ENCODE data around the gene F10. TPM values are rescaled to one million over a fixed set of nuclear protein-coding genes. Genes with fewer than 3 reads are reported as not detected.
"Not testable (repeated sequence)": the region's sequence is repeated elsewhere in the genome, so short reads cannot be mapped to it uniquely, and the experiment has no call there.

Gene F10
- total RNA-seq, 2 experiments from 2014 or later = not detected

DNA sequence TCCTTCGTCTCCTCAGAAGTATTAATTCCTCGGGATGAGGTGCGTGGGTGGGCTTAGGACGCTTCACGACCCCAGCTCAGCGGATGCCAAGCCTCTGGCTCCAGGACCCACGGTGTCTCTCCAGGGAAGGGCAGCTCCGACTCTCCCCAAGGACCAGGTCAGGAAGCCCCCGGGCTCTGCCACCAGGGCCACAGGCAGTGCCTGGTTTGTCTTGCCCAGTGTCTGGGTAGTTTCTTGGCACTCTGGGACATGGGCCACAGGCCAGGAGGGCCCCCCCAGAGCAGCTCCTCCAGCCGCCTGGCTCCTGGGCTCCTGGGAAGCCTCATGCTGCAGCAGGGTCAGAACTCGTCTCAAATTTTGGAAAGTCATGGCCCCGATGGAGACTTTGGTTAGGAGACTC lies 38.4 kb downstream of the F10 start:
- Mint-ChIP-seq H3K27me3 (peaks cover 8% of the 10 kb centered on the region), H3K4me1 (peaks cover 32% of the 10 kb centered on the region), H3K27ac (peak overlapping the region; percentile 84), H3K36me3 (no peaks in the 10 kb centered on the region), H3K4me3 (peak overlapping the region; percentile 50), H3K9me3 (ENCODE audit: low read depth) (no peaks in the 10 kb centered on the region)
- ATAC-seq (peak; percentile 27), DNase-seq (no peak)
- CTCF ChIA-PET = no interaction called here

DNA sequence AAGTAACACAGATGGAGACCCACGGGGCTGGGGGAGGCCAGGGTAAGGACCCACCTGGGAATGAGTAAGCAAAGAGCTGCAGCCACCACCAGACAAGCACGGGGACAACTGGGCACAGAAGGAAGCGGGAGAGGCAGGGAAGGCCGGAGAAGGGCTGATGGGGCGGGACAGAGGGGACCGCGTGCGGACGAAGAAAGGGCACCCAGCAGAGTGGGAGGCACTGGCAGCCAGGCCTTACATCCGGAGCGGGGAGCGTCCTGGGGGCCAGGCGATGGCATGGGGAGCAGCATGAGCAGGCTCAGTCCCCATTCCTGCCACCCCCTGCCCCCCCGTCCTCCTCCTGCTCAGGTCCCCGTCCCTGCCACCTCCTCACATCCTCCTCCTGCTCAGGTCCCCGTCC lies 38.8 kb downstream of the F10 start:
- H3K36me3 Mint-ChIP-seq = no peaks in the 10 kb centered on the region
- CTCF ChIA-PET = no interaction called here
- H3K27ac Mint-ChIP-seq = peak overlapping the region; percentile 84
- H3K9me3 Mint-ChIP-seq (ENCODE audit: low read depth) = no peaks in the 10 kb centered on the region
- DNase-seq (no peak), ATAC-seq (peak; percentile 52)
- peaks cover 36% of the 10 kb centered on the region for H3K4me1 Mint-ChIP-seq
- peak overlapping the region; percentile 50 for H3K4me3 Mint-ChIP-seq
- peaks cover 5% of the 10 kb centered on the region for H3K27me3 Mint-ChIP-seq

DNA sequence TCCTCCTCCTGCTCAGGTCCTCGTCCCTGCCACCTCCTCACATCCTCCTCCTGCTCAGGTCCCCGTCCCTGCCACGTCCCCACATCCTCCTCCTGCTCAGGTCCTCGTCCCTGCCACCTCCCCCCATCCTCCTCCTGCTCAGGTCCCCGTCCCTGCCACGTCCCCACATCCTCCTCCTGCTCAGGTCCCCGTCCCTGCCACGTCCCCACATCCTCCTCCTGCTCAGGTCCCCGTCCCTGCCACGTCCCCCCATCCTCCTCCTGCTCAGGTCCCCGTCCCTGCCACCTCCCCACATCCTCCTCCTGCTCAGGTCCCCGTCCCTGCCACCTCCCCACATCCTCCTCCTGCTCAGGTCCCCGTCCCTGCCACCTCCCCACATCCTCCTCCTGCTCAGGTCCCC lies 39.4 kb downstream of the F10 start:
- ATAC-seq; CTCF ChIA-PET; H3K36me3 Mint-ChIP-seq; H3K4me3 Mint-ChIP-seq; H3K27me3 Mint-ChIP-seq; DNase-seq; H3K9me3 Mint-ChIP-seq (ENCODE audit: low read depth); H3K27ac Mint-ChIP-seq: not testable (repeated sequence)
- peaks cover 38% of the 10 kb centered on the region for H3K4me1 Mint-ChIP-seq

DNA sequence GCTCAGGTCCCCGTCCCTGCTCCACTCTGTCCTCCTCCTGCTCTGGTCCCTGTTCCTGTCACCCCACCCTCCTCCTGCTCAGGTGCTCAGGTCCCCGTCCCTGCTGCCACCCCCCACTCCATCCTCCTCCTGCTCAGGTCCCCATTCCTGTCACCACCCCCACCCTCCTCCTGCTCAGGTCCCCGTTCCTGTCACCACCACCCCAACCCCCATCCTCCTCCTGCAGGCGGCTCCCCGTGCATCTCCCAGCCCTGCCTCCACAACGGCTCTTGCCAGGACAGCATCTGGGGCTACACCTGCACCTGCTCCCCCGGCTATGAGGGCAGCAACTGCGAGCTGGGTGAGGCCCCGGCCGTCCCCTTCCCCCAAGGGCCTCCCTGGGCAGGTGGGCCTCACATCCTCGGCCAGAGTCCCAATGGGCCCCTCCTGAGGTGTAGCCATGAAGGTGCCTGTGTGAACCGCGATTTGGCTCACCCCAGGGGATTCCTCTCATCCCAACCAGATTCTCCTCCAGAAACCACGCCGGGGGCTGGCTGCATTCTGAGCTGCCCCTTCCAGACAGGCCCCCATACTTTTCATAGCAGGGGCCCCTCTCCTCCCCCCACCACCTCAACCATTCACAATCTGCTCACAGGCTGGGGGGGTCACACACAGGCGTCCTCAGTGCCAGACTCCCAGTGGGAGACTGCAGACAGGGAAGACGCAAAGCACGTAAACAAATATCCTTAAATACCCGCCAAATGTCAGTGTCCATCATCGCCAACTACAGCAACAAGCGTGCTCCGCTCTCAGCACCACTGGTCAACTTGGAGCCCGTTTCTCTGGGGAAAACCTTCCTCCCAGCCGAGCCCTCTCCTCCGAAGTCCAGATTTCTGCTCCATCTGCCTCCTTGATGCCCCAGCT lies 40.4 kb downstream of the F10 start:
- Mint-ChIP-seq H3K36me3 (no peaks in the 10 kb centered on the region), H3K4me3 (no peak overlapping the region), H3K9me3 (ENCODE audit: low read depth) (no peaks in the 10 kb centered on the region), H3K27ac (peak overlapping the region; percentile 46), H3K4me1 (peaks cover 38% of the 10 kb centered on the region), H3K27me3 (peaks cover 3% of the 10 kb centered on the region)
- ATAC-seq = peak; percentile 63
- CTCF ChIA-PET = no interaction called here
- DNase-seq = no peak

DNA sequence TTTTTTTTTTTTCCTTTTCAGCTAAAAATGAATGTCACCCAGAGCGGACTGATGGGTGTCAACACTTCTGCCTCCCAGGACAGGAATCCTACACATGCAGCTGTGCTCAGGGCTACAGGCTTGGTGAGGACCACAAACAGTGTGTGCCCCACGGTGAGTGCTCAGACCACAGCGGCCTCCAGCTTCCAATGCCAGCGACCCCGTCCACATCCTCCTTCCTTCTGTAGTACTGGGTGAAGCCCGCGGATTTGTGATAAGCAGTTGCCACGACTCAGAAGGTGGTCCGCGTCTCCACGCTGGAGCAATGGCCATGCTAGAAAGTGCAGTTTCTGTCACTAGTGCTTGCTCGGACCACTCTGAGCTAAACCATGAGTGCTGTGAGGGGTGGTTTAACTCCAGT lies 41.9 kb downstream of the F10 start:
- DNase-seq (no peak), ATAC-seq (no peak)
- H3K27ac Mint-ChIP-seq = no peak overlapping the region
- H3K36me3 Mint-ChIP-seq = peaks cover 8% of the 10 kb centered on the region
- H3K4me3 Mint-ChIP-seq = no peak overlapping the region
- H3K4me1 Mint-ChIP-seq = peaks cover 38% of the 10 kb centered on the region
- H3K9me3 Mint-ChIP-seq (ENCODE audit: low read depth) = no peaks in the 10 kb centered on the region
- CTCF ChIA-PET = interaction anchor here (0.6 to 1.4 kb wide), 2 partner anchors 10 to 323 kb away, joined by 3 read pairs; no protein-coding TSS in a partner anchor
- peaks cover 3% of the 10 kb centered on the region for H3K27me3 Mint-ChIP-seq

DNA sequence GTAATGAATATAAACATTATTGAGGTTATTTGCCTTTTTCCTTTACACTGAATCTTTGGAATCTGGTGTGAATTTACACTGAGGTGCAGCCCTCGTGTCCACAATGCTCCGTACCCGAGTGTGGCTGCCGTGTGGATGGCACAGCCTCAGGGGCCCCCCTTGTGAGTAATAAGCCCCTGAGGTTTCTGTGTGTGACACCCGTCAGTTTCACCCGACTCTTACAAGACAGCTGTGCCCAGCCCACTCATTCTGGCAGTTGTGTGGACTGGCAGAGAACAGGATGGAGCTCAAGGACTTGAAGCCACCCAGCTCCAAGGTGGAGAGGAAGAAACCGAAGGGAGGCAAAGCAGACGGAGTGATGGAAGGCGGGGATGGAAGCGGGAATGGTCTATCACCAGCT lies 43.7 kb downstream of the F10 start:
- Mint-ChIP-seq H3K27ac (no peak overlapping the region), H3K4me3 (no peak overlapping the region), H3K4me1 (peaks cover 29% of the 10 kb centered on the region), H3K9me3 (ENCODE audit: low read depth) (no peaks in the 10 kb centered on the region), H3K27me3 (no peaks in the 10 kb centered on the region), H3K36me3 (peaks cover 12% of the 10 kb centered on the region)
- CTCF ChIA-PET = no interaction called here
- DNase-seq (no peak), ATAC-seq (no peak)

DNA sequence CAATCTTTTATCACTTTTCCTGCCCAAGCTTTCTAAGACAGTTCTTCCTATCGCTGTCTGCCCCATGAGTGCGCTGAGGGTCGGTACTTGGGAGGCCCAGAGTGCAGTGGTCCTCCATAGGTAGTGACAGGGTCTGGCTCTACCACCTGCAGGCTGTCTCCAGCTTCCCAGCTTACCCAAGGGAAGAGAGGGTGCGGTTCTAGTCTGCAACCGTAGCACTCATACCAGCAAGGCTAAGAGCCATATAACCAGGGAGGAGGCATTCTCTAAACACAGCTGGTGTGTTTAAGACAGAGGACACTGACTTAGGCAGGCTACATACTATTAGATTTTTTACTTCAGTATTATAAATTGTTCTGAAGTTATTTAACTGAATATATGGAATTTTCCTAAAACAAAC lies 44.1 kb downstream of the F10 start:
- Mint-ChIP-seq H3K27me3 (no peaks in the 10 kb centered on the region), H3K36me3 (peaks cover 14% of the 10 kb centered on the region), H3K4me1 (peaks cover 25% of the 10 kb centered on the region), H3K4me3 (no peak overlapping the region), H3K27ac (no peak overlapping the region), H3K9me3 (ENCODE audit: low read depth) (no peaks in the 10 kb centered on the region)
- no peak for DNase-seq
- CTCF ChIA-PET = no interaction called here
- ATAC-seq = no peak

DNA sequence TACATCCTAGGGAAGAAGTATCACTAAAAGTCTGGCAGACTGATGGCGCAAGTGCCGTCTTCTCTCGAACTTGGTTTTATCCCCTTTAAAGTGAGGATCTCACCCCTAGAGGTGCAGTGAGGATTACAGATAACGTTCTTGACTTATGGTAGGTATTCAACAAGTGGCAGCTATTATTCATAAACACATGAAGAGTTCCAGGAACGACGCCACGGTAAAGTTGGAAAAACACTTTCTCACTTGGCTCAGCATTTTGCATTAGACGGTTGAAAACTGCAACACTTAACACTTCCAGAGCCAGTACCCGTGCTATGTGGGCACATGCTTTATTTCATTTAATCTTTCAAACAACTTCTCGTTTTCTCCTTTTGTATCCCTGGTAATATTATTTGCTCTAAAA lies 44.6 kb downstream of the F10 start:
- DNase-seq = no peak
- Mint-ChIP-seq H3K27me3 (no peaks in the 10 kb centered on the region), H3K36me3 (peaks cover 14% of the 10 kb centered on the region), H3K9me3 (ENCODE audit: low read depth) (no peaks in the 10 kb centered on the region), H3K4me3 (no peak overlapping the region), H3K4me1 (peaks cover 25% of the 10 kb centered on the region), H3K27ac (no peak overlapping the region)
- CTCF ChIA-PET = no interaction called here
- ATAC-seq = no peak

DNA sequence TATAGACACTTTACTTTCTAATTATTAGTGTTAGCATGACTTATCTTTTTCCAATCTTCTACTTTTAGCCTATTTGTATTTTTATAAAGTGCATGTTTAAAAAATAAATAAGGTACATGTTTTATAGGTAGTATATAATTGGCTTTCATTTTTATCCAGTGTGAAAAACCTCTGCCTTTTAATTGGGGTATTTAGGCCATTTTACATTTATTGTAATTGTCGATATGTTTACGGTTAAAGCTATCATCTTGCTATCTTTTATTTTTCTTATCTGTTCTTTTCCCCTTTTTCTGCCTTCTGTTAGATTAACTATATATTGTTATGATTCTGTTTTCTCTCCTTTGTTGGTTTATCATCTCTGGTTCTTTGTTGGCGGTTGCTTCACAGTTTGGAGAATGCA lies 45.0 kb downstream of the F10 start:
- H3K27me3 Mint-ChIP-seq = no peaks in the 10 kb centered on the region
- CTCF ChIA-PET = no interaction called here
- peaks cover 14% of the 10 kb centered on the region for H3K36me3 Mint-ChIP-seq
- peaks cover 25% of the 10 kb centered on the region for H3K4me1 Mint-ChIP-seq
- DNase-seq (no peak), ATAC-seq (no peak)
- no peaks in the 10 kb centered on the region for H3K9me3 Mint-ChIP-seq (ENCODE audit: low read depth)
- no peak overlapping the region for H3K27ac Mint-ChIP-seq
- no peak overlapping the region for H3K4me3 Mint-ChIP-seq

DNA sequence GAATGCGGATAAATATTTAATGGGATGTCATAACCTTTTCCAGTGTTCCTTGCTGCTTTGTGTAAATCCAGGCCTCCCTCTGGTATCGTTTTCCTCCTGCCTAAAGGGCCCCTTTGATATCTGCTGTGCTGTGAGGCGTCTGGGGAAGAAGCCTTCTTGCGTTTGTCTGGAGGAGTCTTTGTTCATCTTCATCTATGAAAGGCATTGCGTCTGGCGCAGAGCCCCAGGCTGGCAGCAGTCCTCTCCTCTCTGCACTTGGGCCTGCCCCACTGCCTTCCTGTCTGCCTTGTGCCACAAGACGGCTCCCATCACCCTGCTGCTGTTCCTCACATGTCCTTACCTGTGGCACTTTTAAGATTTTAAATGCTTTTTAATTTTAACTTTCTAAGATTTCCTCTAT lies 45.6 kb downstream of the F10 start:
- Mint-ChIP-seq H3K27me3 (no peaks in the 10 kb centered on the region), H3K9me3 (ENCODE audit: low read depth) (no peaks in the 10 kb centered on the region), H3K4me3 (no peak overlapping the region), H3K36me3 (peaks cover 14% of the 10 kb centered on the region), H3K27ac (no peak overlapping the region), H3K4me1 (peaks cover 19% of the 10 kb centered on the region)
- CTCF ChIA-PET = no interaction called here
- ATAC-seq = no peak
- DNase-seq = no peak

DNA sequence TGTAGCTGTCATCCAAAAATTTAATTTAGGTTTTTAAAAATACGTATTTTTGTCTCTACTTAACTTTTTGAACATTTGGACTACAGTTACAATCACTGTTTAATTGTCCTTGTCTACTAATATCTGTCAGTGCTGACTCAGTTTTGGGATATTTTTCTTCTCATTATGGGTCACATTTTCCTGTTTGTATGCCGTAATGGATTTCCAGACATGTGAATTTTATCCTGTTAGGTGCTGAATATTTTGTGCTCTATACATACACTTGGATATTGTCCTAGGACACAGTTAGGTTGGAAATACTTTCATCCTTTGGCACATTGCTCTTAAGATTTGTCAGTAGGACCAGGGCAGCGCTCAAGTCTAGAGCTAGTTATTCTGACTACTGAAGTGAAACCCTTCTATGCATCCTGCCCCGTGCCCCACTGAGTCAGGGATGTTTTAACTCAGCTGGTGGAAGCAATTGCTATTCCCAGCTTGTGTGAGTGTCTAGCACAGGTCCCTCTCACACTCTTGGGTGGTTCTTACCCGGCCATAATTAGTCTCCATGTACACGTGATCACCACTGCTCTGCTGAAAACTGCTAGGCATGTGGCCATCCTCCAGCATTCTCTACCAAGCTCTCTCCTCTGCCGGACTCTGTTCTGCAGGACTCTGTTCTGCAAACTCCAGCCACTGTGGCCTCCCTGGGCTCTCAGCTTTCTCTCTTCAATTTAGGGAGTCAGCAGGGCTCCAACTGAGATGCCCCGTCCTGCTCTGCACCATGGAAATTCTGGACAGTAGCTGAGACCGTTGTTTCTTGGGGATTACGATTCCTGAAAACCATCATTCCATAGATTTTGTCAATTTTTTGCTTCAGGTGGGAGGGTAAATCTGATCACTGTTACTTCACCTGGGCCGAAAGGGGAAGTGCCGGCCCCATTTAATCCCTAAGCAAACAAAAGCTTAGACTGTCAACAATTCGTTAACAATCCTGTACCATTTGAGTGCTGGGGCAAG lies 47.0 kb downstream of the F10 start:
- Mint-ChIP-seq H3K36me3 (peaks cover 16% of the 10 kb centered on the region), H3K27ac (no peak overlapping the region), H3K27me3 (no peaks in the 10 kb centered on the region), H3K4me3 (no peak overlapping the region), H3K4me1 (peaks cover 12% of the 10 kb centered on the region), H3K9me3 (ENCODE audit: low read depth) (no peaks in the 10 kb centered on the region)
- DNase-seq (no peak), ATAC-seq (no peak)
- CTCF ChIA-PET = no interaction called here

DNA sequence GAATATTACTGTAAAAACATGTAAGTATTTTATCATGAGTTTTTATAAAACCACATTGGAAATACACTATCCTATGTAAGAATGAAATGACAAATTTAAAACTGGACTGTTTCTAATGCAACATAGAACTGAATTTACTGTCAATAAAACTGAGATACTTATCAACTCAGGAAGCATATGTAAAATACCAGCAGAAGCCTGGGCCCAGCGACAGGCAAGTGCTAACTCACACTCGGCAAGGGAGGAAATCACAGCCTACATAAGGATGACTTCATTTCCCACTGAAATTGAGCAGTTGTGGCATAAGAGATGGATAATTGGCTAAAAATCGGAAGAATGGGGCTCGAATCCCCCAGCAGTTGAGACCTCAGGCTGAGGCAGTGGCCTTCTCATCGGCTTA lies 47.9 kb downstream of the F10 start:
- Mint-ChIP-seq H3K9me3 (ENCODE audit: low read depth) (no peaks in the 10 kb centered on the region), H3K36me3 (peaks cover 23% of the 10 kb centered on the region), H3K27me3 (no peaks in the 10 kb centered on the region), H3K4me1 (peaks cover 14% of the 10 kb centered on the region), H3K27ac (peak overlapping the region; percentile 49), H3K4me3 (no peak overlapping the region)
- DNase-seq (no peak), ATAC-seq (no peak)
- CTCF ChIA-PET = no interaction called here

DNA sequence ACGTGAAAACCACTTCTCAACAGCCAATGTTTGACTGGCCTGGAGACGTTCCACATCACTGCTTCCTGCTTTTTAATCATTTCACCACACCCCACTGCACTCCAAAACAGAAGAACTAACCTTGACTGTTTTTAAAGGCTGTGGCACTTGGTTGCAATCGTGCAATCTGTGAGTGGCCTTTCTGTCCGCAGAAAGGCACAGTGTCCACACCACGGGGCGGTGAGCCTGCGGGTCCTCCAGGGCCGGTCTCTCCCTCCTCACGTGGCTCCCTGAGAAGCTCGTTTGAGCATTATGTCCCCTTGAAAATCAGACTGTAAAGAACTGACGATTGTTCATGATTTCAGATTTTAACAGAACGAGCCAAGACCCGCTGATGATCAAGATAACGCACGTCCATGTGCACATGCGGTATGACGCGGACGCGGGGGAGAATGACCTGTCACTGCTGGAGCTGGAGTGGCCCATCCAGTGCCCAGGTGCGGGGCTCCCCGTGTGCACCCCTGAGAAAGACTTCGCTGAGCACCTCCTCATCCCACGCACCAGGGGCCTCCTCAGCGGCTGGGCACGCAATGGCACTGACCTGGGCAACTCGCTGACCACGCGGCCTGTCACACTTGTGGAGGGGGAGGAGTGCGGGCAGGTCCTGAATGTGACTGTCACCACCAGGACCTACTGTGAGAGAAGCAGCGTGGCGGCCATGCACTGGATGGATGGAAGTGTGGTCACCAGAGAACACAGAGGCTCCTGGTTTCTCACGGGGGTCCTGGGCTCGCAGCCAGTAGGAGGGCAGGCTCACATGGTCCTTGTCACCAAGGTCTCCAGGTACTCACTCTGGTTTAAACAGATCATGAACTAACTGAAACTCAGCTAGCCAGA lies 48.9 kb downstream of the F10 start:
- Mint-ChIP-seq H3K36me3 (peaks cover 30% of the 10 kb centered on the region), H3K27ac (no peak overlapping the region), H3K4me1 (peaks cover 16% of the 10 kb centered on the region), H3K4me3 (no peak overlapping the region), H3K9me3 (ENCODE audit: low read depth) (no peaks in the 10 kb centered on the region), H3K27me3 (no peaks in the 10 kb centered on the region)
- no peak for ATAC-seq
- no peak for DNase-seq
- CTCF ChIA-PET = no interaction called here
